HCT116 (cell line): Measurements from ENCODE around the gene MAST4. TPM values are rescaled to one million over a fixed set of nuclear protein-coding genes. Genes with fewer than 3 reads are reported as not detected.

Source experiments
- ATAC-seq: fragments of 200-7000 bp; cut with Tn5 transposase; 2 replicates; pipeline ENCODE4 v1.9.1; 2020; ENCODE audit warnings: mild to moderate bottlenecking, moderate library complexity
- BruUV-seq: library from RNA; stranded (reverse); fragments of 400-500 nt; replicated peaks from 2 replicates; lab custom pipeline; 2021; lab: Mats Ljungman, UMichigan
- CTCF ChIA-PET: fragments of 300-600 bp; sonication (Branson Sonifier 250); formaldehyde crosslinking; loops from one replicate; lab custom pipeline; 2021; ENCODE audit warnings: antibody characterized with exemption; lab: Charles Lee
- POLR2A ChIA-PET: fragments of 300-600, 350-600 bp; sonication (Branson Sonifier 250); formaldehyde crosslinking; loops from one replicate; lab custom pipeline; 2021; ENCODE audit warnings: antibody characterized with exemption; lab: Charles Lee
- RAD21 ChIA-PET, 2 experiments: fragments of 300-600 bp; sonication (Branson Sonifier 250); formaldehyde crosslinking; loops; one replicate each; lab custom pipeline; 2023; ENCODE audit warnings: low total read pairs in 2 of 2; ENCODE audit not compliant: uncharacterized antibody in 2 of 2, unreplicated experiment in 2 of 2, low non-redundant PET in 1 of 2; lab: Charles Lee
- DNase-seq: peaks from one replicate; pipeline ENCODE4 v3.0.0-alpha.2; 2010; ENCODE audit warnings: low read depth, low spot score
- H2AFZ ChIP-seq: fragments of 200-600 bp; shearing (Covaris generic), sonication (generic); 2 replicates; pipeline ENCODE4 v1.6.1; 2017; ENCODE audit warnings: low read depth, mixed run types, mixed read lengths, antibody characterized with exemption, low read length; ENCODE audit not compliant: poor library complexity, severe bottlenecking
- H3K27ac ChIP-seq: 2 replicates; pipeline ENCODE4 v1.5.1; 2012; ENCODE audit warnings: low read depth, low read length
- H3K27me3 ChIP-seq: fragments of 200-600 bp; sonication (generic); 2 replicates; pipeline ENCODE4 v1.6.1; 2016; ENCODE audit warnings: mixed run types, low read length, mixed read lengths; ENCODE audit not compliant: insufficient read depth
- H3K36me3 ChIP-seq, 2 experiments: fragments of 200-500 bp in 1 of 2; fragments of 200-600 bp in 1 of 2; sonication (Bioruptor generic) in 1 of 2; sonication (generic) in 1 of 2; 2 replicates each; pipeline versions ENCODE4 v1.5.1 to v1.6.1; 2014 to 2016; ENCODE audit warnings: low read length in 2 of 2, inconsistent platforms in 1 of 2, mixed read lengths in 1 of 2, mixed run types in 1 of 2; ENCODE audit not compliant: insufficient read depth in 2 of 2, control insufficient read depth in 1 of 2
- H3K4me1 ChIP-seq, 2 experiments: fragments of 200-600 bp in 1 of 2; sonication (generic) in 1 of 2; 2 replicates each; pipeline versions ENCODE4 v1.5.1 to v1.6.1; 2012 to 2017; ENCODE audit warnings: low read length in 2 of 2, inconsistent platforms in 1 of 2, mild to moderate bottlenecking in 1 of 2, mixed read lengths in 1 of 2, mixed run types in 1 of 2, moderate library complexity in 1 of 2; ENCODE audit not compliant: insufficient read depth in 2 of 2, control insufficient read depth in 1 of 2
- H3K4me2 ChIP-seq: fragments of 200-600 bp; sonication (generic); 2 replicates; pipeline ENCODE4 v1.6.1; 2017; ENCODE audit warnings: mixed run types, low read length, mixed read lengths
- H3K4me3 ChIP-seq, 2 experiments: fragments of 200-600 bp in 1 of 2; sonication (generic) in 1 of 2; replicated peaks in 1 of 2; 2 replicates each; pipeline ENCODE4 v1.5.1; 2011 to 2016; ENCODE audit warnings: low read length in 2 of 2, control low read depth in 1 of 2, low read depth in 1 of 2, mild to moderate bottlenecking in 1 of 2, mixed read lengths in 1 of 2, mixed run types in 1 of 2
- H3K79me2 ChIP-seq: fragments of 200-600 bp; sonication (generic); 2 replicates; pipeline ENCODE4 v1.6.1; 2017; ENCODE audit warnings: mild to moderate bottlenecking, mixed run types, low read length, moderate library complexity, mixed read lengths; ENCODE audit not compliant: insufficient read depth
- H3K9ac ChIP-seq: fragments of 200-600 bp; sonication (generic); 2 replicates; pipeline ENCODE4 v1.6.1; 2016; ENCODE audit warnings: low read length, mixed read lengths
- H3K9me2 ChIP-seq: fragments of 200-600 bp; sonication (generic), shearing (Covaris generic); 2 replicates; pipeline ENCODE4 v1.6.1; 2017; ENCODE audit warnings: mixed run types, mild to moderate bottlenecking, moderate library complexity; ENCODE audit not compliant: insufficient read depth
- H3K9me3 ChIP-seq, 2 experiments: fragments of 200-500 bp in 1 of 2; fragments of 200-600 bp in 1 of 2; sonication (Bioruptor generic) in 1 of 2; sonication (generic) in 1 of 2; 2 replicates each; pipeline ENCODE4 v1.6.1; 2014 to 2017; ENCODE audit warnings: low read length in 2 of 2, mixed read lengths in 2 of 2, inconsistent platforms in 1 of 2, low read depth in 1 of 2, mild to moderate bottlenecking in 1 of 2, mixed run types in 1 of 2, moderate library complexity in 1 of 2; ENCODE audit not compliant: control insufficient read depth in 1 of 2, insufficient read depth in 1 of 2
- H4K20me1 ChIP-seq: fragments of 200-600 bp; sonication (generic), shearing (Covaris generic); 2 replicates; pipeline ENCODE4 v1.6.1; 2017; ENCODE audit warnings: mixed run types, mild to moderate bottlenecking, moderate library complexity; ENCODE audit not compliant: insufficient read depth
- ATF3 ChIP-seq: IDR thresholded peaks from 2 replicates; pipeline ENCODE4 v1.6.1; 2012
- CBX3 ChIP-seq: IDR thresholded peaks from 2 replicates; pipeline ENCODE4 v1.6.1; 2012; ENCODE audit warnings: low read depth
- CEBPB ChIP-seq: IDR thresholded peaks from 2 replicates; pipeline ENCODE4 v1.6.1; 2012; ENCODE audit warnings: low read depth
- ELF1 ChIP-seq: IDR thresholded peaks from 2 replicates; pipeline ENCODE4 v1.6.1; 2012; ENCODE audit warnings: low read depth, borderline replicate concordance
- EZH2 ChIP-seq: fragments of 200-600 bp; sonication (generic); IDR thresholded peaks from 2 replicates; pipeline ENCODE4 v1.6.1; 2017; ENCODE audit warnings: antibody characterized with exemption, mixed run types
- JUND ChIP-seq: IDR thresholded peaks from 2 replicates; pipeline ENCODE4 v1.6.1; 2012
- POLR2AphosphoS5 ChIP-seq: IDR thresholded peaks from 2 replicates; pipeline ENCODE4 v1.6.1; 2011; ENCODE audit warnings: mild to moderate bottlenecking, low read depth, low read length, moderate library complexity
- SIN3A ChIP-seq: IDR thresholded peaks from 2 replicates; pipeline ENCODE4 v1.6.1; 2012; ENCODE audit warnings: low read depth
- SP1 ChIP-seq: IDR thresholded peaks from 2 replicates; pipeline ENCODE4 v1.6.1; 2012; ENCODE audit warnings: low read depth
- SRF ChIP-seq: IDR thresholded peaks from 2 replicates; pipeline ENCODE4 v1.6.1; 2012; ENCODE audit warnings: low read depth
- YY1 ChIP-seq: IDR thresholded peaks from 2 replicates; pipeline ENCODE4 v1.6.1; 2011; ENCODE audit warnings: low read length, low read depth, moderate library complexity, mild to moderate bottlenecking; ENCODE audit not compliant: insufficient replicate concordance; ENCODE audit errors: extremely low read depth
- ZFX ChIP-seq: fragments of 450-650 bp; IDR thresholded peaks from 2 replicates; pipeline ENCODE4 v1.6.1; 2017
- intact Hi-C: fragments of 100-400 bp; cut with micrococcal nuclease; formaldehyde crosslinking; loops from 2 replicates; pipeline ENCODE4 v1.10.0; 2022
- total RNA-seq: library from RNA; stranded (reverse); gene quantifications from one replicate; pipeline ENCODE4 v1.2.1, GENCODE V29; 2021; ENCODE audit not compliant: unreplicated experiment
- TF ChIP-seq, protein P1 (sequence below): IDR thresholded peaks from 2 replicates; pipeline ENCODE4 v1.6.1; 2011; ENCODE audit warnings: mild to moderate bottlenecking, low read length, moderate library complexity; ENCODE audit not compliant: insufficient replicate concordance; ENCODE audit errors: extremely low read depth
- TF ChIP-seq, protein P2 (sequence below): IDR thresholded peaks from 2 replicates; pipeline ENCODE4 v1.6.1; 2012
- TF ChIP-seq, protein P3 (sequence below): IDR thresholded peaks from 2 replicates; pipeline ENCODE4 v1.6.1; 2012; ENCODE audit warnings: low read depth

The MAST4 gene
- total RNA-seq, 1 experiment from 2014 or later = 1.1 TPM

- Histone ChIP-seq H3K4me1 (no peaks in the 10 kb centered on the region), H3K36me3 (no peaks in the 10 kb centered on the region), H3K27ac (no peak overlapping the region), H3K27me3 (peaks cover 7% of the 10 kb centered on the region; the same call in 1 of the 2 replicates), H3K9me2 (no peaks in the 10 kb centered on the region), H3K4me2 (no peak overlapping the region), H3K4me3 (no peak overlapping the region), H3K9me3 (no peaks in the 10 kb centered on the region), H4K20me1 (no peaks in the 10 kb centered on the region), H3K79me2 (no peaks in the 10 kb centered on the region), H2AFZ (no peak overlapping the region), H3K9ac (no peak overlapping the region)
- ChIA-PET RAD21 (no interaction called here), CTCF (no interaction called here), POLR2A (no interaction called here)
- ATAC-seq = no peak
- no TSS peak for BruUV-seq
- DNase-seq = no peak
- intact Hi-C loops = loop anchor here (5.0 kb wide), 1 partner anchor 41 kb away; no protein-coding TSS in a partner anchor
- TF ChIP-seq POLR2AphosphoS5 (no peak), SIN3A (no peak), ATF3 (no peak), JUND (no peak)
Measured at GRCh38 chr5:67093279-67093678, 497.1 kb downstream of the MAST4 start.

- Histone ChIP-seq H3K9me2 (no peaks in the 10 kb centered on the region), H3K4me2 (no peak overlapping the region), H4K20me1 (no peaks in the 10 kb centered on the region), H3K9me3 (no peaks in the 10 kb centered on the region), H3K27ac (no peak overlapping the region), H3K27me3 (peaks cover 10% of the 10 kb centered on the region; the same call in 1 of the 2 replicates), H3K9ac (no peak overlapping the region), H3K79me2 (no peaks in the 10 kb centered on the region), H3K36me3 (no peaks in the 10 kb centered on the region), H2AFZ (no peak overlapping the region), H3K4me1 (no peaks in the 10 kb centered on the region), H3K4me3 (no peak overlapping the region)
- BruUV-seq = no TSS peak
- ChIA-PET CTCF (no interaction called here), RAD21 (no interaction called here), POLR2A (no interaction called here)
- DNase-seq (no peak), ATAC-seq (no peak)
- intact Hi-C loops = loop anchor here (5.0 kb wide), 1 partner anchor 42 kb away; no protein-coding TSS in a partner anchor
- TF ChIP-seq SRF (no peak), SP1 (no peak), CEBPB (no peak), ELF1 (no peak), CBX3 (no peak), ZFX (no peak), YY1 (no peak), EZH2 (no peak)
- TF ChIP-seq, protein P1, sequence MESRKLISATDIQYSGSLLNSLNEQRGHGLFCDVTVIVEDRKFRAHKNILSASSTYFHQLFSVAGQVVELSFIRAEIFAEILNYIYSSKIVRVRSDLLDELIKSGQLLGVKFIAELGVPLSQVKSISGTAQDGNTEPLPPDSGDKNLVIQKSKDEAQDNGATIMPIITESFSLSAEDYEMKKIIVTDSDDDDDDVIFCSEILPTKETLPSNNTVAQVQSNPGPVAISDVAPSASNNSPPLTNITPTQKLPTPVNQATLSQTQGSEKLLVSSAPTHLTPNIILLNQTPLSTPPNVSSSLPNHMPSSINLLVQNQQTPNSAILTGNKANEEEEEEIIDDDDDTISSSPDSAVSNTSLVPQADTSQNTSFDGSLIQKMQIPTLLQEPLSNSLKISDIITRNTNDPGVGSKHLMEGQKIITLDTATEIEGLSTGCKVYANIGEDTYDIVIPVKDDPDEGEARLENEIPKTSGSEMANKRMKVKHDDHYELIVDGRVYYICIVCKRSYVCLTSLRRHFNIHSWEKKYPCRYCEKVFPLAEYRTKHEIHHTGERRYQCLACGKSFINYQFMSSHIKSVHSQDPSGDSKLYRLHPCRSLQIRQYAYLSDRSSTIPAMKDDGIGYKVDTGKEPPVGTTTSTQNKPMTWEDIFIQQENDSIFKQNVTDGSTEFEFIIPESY = no peak
- TF ChIP-seq, protein P2, sequence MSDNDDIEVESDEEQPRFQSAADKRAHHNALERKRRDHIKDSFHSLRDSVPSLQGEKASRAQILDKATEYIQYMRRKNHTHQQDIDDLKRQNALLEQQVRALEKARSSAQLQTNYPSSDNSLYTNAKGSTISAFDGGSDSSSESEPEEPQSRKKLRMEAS = no peak
- TF ChIP-seq, protein P3, sequence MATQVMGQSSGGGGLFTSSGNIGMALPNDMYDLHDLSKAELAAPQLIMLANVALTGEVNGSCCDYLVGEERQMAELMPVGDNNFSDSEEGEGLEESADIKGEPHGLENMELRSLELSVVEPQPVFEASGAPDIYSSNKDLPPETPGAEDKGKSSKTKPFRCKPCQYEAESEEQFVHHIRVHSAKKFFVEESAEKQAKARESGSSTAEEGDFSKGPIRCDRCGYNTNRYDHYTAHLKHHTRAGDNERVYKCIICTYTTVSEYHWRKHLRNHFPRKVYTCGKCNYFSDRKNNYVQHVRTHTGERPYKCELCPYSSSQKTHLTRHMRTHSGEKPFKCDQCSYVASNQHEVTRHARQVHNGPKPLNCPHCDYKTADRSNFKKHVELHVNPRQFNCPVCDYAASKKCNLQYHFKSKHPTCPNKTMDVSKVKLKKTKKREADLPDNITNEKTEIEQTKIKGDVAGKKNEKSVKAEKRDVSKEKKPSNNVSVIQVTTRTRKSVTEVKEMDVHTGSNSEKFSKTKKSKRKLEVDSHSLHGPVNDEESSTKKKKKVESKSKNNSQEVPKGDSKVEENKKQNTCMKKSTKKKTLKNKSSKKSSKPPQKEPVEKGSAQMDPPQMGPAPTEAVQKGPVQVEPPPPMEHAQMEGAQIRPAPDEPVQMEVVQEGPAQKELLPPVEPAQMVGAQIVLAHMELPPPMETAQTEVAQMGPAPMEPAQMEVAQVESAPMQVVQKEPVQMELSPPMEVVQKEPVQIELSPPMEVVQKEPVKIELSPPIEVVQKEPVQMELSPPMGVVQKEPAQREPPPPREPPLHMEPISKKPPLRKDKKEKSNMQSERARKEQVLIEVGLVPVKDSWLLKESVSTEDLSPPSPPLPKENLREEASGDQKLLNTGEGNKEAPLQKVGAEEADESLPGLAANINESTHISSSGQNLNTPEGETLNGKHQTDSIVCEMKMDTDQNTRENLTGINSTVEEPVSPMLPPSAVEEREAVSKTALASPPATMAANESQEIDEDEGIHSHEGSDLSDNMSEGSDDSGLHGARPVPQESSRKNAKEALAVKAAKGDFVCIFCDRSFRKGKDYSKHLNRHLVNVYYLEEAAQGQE = no peak
Measured at GRCh38 chr5:67094476-67095300, 498.5 kb downstream of the MAST4 start.
